Adrenal gland (tissue), 12 donors: Measurements from ENCODE around the gene PHGDH. TPM values are rescaled to one million over a fixed set of nuclear protein-coding genes. Genes with fewer than 3 reads are reported as not detected.

Experiments used
- DNase-seq, 7 donors: peaks; one replicate each; pipeline ENCODE4 v3.0.0-alpha.2; 2019 to 2020
- H3K27ac ChIP-seq, 5 donors: fragments of 200-600 bp; sonication (generic) in 4 of 5; 1 replicate in 3 of 5; 2 replicates in 2 of 5; pipeline versions ENCODE4 v1.5.1 to v1.8.0; 2016 to 2020; ENCODE audit warnings: mild to moderate bottlenecking in 1 of 5
- H3K27me3 ChIP-seq: fragments of 200-600 bp; 2 replicates; pipeline ENCODE4 v1.8.0; 2021
- H3K36me3 ChIP-seq, 2 donors: fragments of 200-600 bp; replicated peaks in 1 of 2; 1 replicate in 1 of 2; 2 replicates in 1 of 2; pipeline versions ENCODE4 v1.5.1 to v1.8.0; 2018 to 2022
- H3K4me1 ChIP-seq, 2 donors: fragments of 200-600 bp; replicated peaks in 1 of 2; 1 replicate in 1 of 2; 2 replicates in 1 of 2; pipeline versions ENCODE4 v1.5.1 to v1.8.0; 2018 to 2021
- H3K4me3 ChIP-seq, 4 donors: fragments of 200-600 bp; sonication (generic) in 3 of 4; one replicate each; pipeline ENCODE4 v1.5.1; 2016 to 2018
- H3K9me3 ChIP-seq, 3 donors: fragments of 200-600 bp; sonication (generic) in 1 of 3; replicated peaks in 1 of 3; 1 replicate in 2 of 3; 2 replicates in 1 of 3; pipeline versions ENCODE4 v1.5.1 to v1.8.0; 2016 to 2021
- CTCF ChIP-seq, 6 experiments: fragments of 450-650 bp in 4 of 6; fragments of 200-600 bp in 2 of 6; sonication (generic) in 1 of 6; IDR thresholded peaks; 1 replicate in 5 of 6; 2 replicates in 1 of 6; pipeline versions ENCODE4 v1.5.1 to v1.8.0; 2016 to 2021; ENCODE audit warnings: antibody characterized with exemption in 6 of 6, mild to moderate bottlenecking in 2 of 6, moderate library complexity in 1 of 6
- POLR2A ChIP-seq, 2 donors: fragments of 450-650 bp; IDR thresholded peaks; one replicate each; pipeline ENCODE4 v1.6.1; 2017; ENCODE audit warnings: antibody characterized with exemption in 2 of 2, mild to moderate bottlenecking in 2 of 2, moderate library complexity in 1 of 2
- WGBS, 4 donors: extraction: QIAGEN DNeasy Blood & Tissue Kit in 2 of 4; methylation state at CpG; one replicate each; pipeline versions ENCODE4 v1.1.5 to v1.1.7; 2013 to 2017; 5-methylcytosine and 5-hydroxymethylcytosine counted together
- intact Hi-C, 2 donors: fragments of 100-400 bp; cut with DNase I; formaldehyde crosslinking; loops; one replicate each; pipeline versions ENCODE4 v1.14.1 to v1.15.0; 2022 to 2023
- polyA plus RNA-seq, 3 donors: library from polyadenylated mRNA; stranded (reverse); fragments of 200-250 nt in 2 of 3; fragments of 350-450 nt in 1 of 3; fragmentation: Illumina TruSeq in 1 of 3; extraction: RNeasy Lipid Tissue Mini Kit (QIAGEN cat#74804) in 1 of 3; gene quantifications; one replicate each; pipeline ENCODE4 v1.2.3, GENCODE V29; 2013 to 2014
- total RNA-seq, 9 donors: library from RNA; depleted of rRNA in 4 of 9; stranded (reverse); fragments of >200 nt in 4 of 9; fragments of 120-200 nt in 1 of 9; fragmentation: NEBNext Ultra II Directional in 1 of 9; extraction: Animal tissue kit (Norgen Biotek cat#: 25700) in 1 of 9; gene quantifications; one replicate each; pipeline versions ENCODE4 v1.1.0 to v1.2.4, GENCODE V29; 2013 to 2023
- donor health status: healthy with polysubstance abuse.
- donor health status: Bipolar disorder and iron deficiency.
- donor health status: DM: yes; HTN: yes; CAD: no.
- donor health status: DM: no; HTN: no; CAD: no.
- donor health status: DM: no; HTN: no; CAD: no.
- donor health status: DM: yes; HTN: yes; CAD: no.

PHGDH gene
- total and polyA plus RNA-seq, 12 donors: 1.8 to 27.7 (median 3.6) TPM

GRCh38 chr1:119667173-119667572, 44.6 kb upstream of the PHGDH start:
- no peak for TF ChIP-seq CTCF (IDR thresholded peaks at IDR 0.05)
- no peak for DNase-seq
- no peaks in the 10 kb centered on the region for H3K9me3 ChIP-seq
- WGBS, 4 donors: 89 to 96% (median 93%) methylated on average over 6 of the region's 6 CpGs
- intact Hi-C loops: no loop called here
- no peaks in the 10 kb centered on the region for H3K4me1 ChIP-seq
- H3K36me3 ChIP-seq: no peaks in the 10 kb centered on the region
- H3K27me3 ChIP-seq: no peaks in the 10 kb centered on the region
- H3K4me3 ChIP-seq: no peak overlapping the region
- no peak overlapping the region for H3K27ac ChIP-seq

GRCh38 chr1:119670898-119671297, 40.8 kb upstream of the PHGDH start:
- intact Hi-C loops: no loop called here
- 96 to 100% (median 98%) methylated on average over 2 of the region's 2 CpGs for WGBS, 4 donors
- no peaks in the 10 kb centered on the region for H3K36me3 ChIP-seq

GRCh38 chr1:119673171-119673940, 38.4 kb upstream of the PHGDH start:
- 92 to 98% (median 95%) methylated on average over 4 of the region's 4 CpGs for WGBS, 4 donors

More at GRCh38 chr1:119670898-119671297, 40.8 kb upstream of the PHGDH start:
- no peak for DNase-seq
- no peaks in the 10 kb centered on the region for H3K9me3 ChIP-seq
- H3K4me1 ChIP-seq: peaks cover 4 to 5% of the 10 kb centered on the region in 2 donors
- no peaks in the 10 kb centered on the region for H3K27me3 ChIP-seq
- no peak overlapping the region for H3K4me3 ChIP-seq
- TF ChIP-seq POLR2A (IDR thresholded peaks at IDR 0.05): no peak
- TF ChIP-seq CTCF (IDR thresholded peaks at IDR 0.05): no peak
- H3K27ac ChIP-seq: no peak overlapping the region

GRCh38 chr1:119674111-119674526, 37.6 kb upstream of the PHGDH start:
- H3K27ac ChIP-seq: no peak overlapping the region
- no peak overlapping the region for H3K4me3 ChIP-seq
- intact Hi-C loops: loop anchor here in 1 of 2 donors (2.0 kb wide), 1 partner anchor 61 kb away; no protein-coding TSS in a partner anchor
- WGBS, 4 donors: 70 to 76% (median 74%) methylated on average over 4 of the region's 4 CpGs
- H3K36me3 ChIP-seq: no peaks in the 10 kb centered on the region
- TF ChIP-seq CTCF (IDR thresholded peaks at IDR 0.05) (no peak), POLR2A (IDR thresholded peaks at IDR 0.05) (no peak)
- no peaks in the 10 kb centered on the region for H3K9me3 ChIP-seq
- no peak for DNase-seq
- peaks cover 4 to 5% of the 10 kb centered on the region in 2 donors for H3K4me1 ChIP-seq
- no peaks in the 10 kb centered on the region for H3K27me3 ChIP-seq

More at GRCh38 chr1:119673171-119673940, 38.4 kb upstream of the PHGDH start:
- TF ChIP-seq POLR2A (IDR thresholded peaks at IDR 0.05) (no peak), CTCF (IDR thresholded peaks at IDR 0.05) (no peak)
- peaks cover 4 to 5% of the 10 kb centered on the region in 2 donors for H3K4me1 ChIP-seq
- H3K36me3 ChIP-seq: no peaks in the 10 kb centered on the region
- intact Hi-C loops: no loop called here
- H3K27me3 ChIP-seq: no peaks in the 10 kb centered on the region
- H3K4me3 ChIP-seq: no peak overlapping the region
- no peak overlapping the region for H3K27ac ChIP-seq
- H3K9me3 ChIP-seq: no peaks in the 10 kb centered on the region
- DNase-seq: no peak
